ENCODE data around the gene PCYOX1L.

The PCYOX1L gene

DNA sequence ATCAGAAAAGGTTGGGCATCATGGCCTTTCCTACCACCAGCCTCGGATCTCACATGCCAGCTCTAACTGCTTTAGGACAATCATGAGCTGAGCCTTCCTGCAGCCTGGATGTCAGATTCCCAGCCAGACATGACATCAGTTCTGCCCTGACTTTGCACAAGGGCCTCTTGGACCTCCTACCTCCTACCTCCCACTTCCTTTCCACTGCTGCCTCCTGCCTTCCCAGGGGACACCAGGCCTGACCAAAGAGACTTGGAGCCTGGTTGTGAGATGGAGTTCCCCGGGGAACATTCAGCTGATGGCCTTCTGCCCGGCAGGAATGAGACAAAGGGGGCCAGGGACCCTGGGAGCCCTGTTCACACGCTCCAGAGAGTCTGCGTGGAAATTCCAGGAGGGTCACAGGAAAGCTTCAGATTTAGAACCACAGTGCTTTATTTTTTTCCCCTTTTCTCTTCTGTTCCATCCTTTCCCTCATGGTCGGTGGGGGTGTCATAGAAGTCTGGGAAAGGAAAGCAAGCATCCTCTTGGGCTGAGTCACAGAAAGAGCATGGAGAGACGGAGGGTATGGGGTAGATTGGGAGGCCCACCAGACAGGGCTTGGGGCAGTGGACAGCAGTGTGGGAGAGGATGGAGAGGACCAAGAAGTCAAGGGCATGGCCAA is 56.7 kb downstream of the PCYOX1L start:
- TF ChIP-seq, protein P1, sequence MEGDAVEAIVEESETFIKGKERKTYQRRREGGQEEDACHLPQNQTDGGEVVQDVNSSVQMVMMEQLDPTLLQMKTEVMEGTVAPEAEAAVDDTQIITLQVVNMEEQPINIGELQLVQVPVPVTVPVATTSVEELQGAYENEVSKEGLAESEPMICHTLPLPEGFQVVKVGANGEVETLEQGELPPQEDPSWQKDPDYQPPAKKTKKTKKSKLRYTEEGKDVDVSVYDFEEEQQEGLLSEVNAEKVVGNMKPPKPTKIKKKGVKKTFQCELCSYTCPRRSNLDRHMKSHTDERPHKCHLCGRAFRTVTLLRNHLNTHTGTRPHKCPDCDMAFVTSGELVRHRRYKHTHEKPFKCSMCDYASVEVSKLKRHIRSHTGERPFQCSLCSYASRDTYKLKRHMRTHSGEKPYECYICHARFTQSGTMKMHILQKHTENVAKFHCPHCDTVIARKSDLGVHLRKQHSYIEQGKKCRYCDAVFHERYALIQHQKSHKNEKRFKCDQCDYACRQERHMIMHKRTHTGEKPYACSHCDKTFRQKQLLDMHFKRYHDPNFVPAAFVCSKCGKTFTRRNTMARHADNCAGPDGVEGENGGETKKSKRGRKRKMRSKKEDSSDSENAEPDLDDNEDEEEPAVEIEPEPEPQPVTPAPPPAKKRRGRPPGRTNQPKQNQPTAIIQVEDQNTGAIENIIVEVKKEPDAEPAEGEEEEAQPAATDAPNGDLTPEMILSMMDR (IDR thresholded peaks at IDR 0.05; ENCODE audit: low read depth, low read length): no peak; the same call in 1 of the 2 replicates
- DNase-seq (ENCODE audit: extremely low read depth, low read depth): no peak

DNA sequence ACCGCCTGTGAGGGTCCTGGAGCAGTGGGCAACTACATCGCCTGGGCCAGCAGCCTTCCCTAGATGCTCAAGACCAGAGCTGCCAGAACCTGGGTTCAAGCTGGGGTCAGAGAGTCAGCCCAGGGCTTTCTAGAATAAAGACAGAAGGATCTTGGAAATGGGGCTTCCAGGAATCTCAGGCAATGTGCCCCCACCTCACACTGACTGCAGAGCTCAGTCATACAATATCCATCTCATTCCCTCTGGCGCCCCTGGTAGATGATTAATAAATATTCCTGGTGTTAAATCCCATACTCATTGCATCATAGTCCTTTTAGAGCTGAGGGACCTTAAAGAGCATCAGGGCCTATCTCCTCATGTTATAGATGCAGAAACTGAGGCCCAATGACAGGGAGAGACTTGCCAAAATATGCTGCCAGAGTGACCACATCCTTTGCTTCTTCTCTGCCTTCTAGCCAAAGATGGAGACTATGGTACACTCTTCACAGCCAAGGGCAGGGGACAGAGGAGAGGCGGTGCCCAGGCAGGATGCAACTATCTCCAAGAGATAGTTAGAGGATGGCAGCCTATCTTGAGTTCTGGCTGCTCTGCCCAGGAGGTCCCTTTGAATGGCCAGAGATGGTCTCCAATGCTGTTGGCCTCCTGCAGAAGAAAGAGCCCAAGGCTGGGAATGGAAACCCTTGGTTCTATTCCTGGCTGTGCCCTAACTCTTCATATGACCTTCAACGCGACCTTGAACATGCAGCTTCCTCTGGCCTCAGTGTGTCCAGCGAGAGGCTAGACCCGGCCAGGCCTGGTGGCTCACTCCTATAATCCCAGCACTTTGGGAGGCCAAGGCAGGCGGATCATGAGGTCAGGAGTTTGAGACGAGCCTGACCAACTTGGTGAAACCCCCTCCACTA is 57.5 kb downstream of the PCYOX1L start:
- DNase-seq (ENCODE audit: extremely low read depth, low read depth): no peak
- TF ChIP-seq, protein P1 (IDR thresholded peaks at IDR 0.05; ENCODE audit: low read depth, low read length): no peak

DNA sequence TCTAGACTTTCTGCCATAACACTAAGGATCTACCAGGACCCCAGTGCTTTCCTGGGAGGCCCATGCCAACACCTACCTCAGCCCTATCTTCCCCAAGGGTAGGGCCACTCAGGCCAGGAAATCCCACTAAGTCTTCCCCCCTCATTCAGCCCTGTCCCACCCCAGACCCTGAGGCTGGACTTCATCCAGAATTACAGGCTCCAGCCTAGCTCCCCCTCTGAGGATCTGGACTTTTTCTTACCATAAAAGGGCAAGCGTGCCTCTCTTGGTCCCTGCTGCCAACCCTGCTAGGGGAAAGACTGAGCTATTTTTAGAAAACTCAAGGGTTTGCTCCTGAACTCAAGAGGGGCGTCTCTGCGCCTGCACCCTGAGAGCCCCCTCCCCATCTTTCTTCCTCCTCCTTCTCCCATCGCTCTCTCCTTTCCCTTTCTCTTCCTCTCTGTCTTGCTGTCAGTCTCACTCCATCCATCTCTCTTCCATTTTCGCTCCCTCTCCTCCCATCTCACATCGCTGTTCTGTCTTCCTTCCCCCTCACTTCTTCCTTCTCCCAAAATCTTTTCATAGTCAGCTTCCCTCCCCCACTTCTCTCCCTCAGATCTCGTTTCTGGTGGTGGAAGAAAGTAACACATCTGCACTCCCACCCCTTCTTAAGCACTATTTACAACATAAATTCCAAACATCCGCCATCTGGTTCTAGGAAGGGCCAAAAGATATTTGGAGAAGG is 59.3 kb downstream of the PCYOX1L start:
- TF ChIP-seq, protein P1 (IDR thresholded peaks at IDR 0.05; ENCODE audit: low read depth, low read length): no peak
- DNase-seq (ENCODE audit: extremely low read depth, low read depth): peak; percentile 64

DNA sequence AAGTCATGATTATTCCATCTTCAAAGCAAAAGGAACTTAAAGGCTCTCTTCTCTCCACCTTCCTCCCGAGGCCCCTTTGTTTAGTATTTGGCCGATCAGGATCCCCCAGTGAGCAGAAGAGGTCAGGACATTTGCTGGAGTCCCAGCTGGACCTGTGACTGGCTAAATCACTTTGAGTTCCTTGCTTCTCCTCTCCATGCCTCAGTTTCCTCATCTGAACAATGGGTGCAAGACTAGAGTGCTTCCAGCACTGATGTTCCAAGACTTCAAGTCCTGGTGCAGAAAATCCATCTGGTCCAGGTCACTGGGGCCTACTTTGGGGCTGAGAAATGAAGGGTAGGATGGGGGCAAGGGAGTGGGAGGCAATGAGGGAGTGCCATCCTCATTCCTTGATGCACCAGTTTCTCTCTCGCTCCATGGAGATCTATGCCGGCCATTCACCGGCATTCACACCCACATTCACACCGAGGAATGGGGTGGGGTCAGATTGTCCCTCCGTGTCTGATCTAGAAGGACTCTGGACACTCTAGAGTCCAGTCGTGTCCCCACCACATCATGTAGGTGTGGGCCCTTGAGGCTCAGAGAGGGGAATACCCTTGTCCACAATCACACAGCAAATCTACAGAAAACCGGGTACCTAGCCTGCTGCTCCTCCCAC is 60.0 kb downstream of the PCYOX1L start:
- no peak for DNase-seq (ENCODE audit: extremely low read depth, low read depth)
- TF ChIP-seq, protein P1 (IDR thresholded peaks at IDR 0.05; ENCODE audit: low read depth, low read length): no peak

DNA sequence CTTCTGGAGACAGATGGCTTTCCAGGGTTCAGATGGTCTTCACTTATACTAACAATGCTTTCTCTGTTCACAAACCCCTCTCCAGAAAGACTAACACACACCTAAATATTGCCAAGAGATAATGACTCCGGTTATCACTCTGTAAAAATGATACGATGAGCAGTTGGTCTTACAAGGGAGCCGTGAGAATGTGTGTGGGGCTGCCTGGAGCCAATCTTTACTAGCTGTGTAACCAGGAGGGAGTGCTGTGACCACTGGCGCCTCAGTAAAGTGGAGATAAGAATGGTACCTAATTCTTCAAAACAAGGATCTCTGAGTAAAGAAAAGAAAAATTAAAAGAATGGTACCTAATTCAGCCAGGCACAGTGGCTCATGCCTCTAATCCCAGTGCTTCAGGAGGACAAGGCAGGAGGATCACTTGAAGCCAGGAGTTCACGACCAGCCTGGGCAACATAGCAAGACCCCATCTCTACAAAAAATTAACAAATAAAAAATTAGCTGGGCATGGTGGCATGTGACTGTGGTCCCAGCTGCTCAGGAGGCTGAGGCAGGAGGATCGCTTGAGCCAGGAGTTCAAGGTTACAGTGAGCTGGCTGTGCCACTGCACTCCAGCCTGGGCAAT is 61.2 kb downstream of the PCYOX1L start:
- TF ChIP-seq, protein P1 (IDR thresholded peaks at IDR 0.05; ENCODE audit: low read depth, low read length): no peak

More for the DNA sequence above, 61.2 kb downstream of the PCYOX1L start:
- no peak for DNase-seq (ENCODE audit: extremely low read depth, low read depth)

Data from AG09319 (cell line).